ENCODE measurements around the gene KRT3. TPM values are rescaled to one million over a fixed set of nuclear protein-coding genes. Genes with fewer than 3 reads are reported as not detected.

Gene KRT3
- total RNA-seq, 1 donor from 2014 or later, result not detected

DNA sequence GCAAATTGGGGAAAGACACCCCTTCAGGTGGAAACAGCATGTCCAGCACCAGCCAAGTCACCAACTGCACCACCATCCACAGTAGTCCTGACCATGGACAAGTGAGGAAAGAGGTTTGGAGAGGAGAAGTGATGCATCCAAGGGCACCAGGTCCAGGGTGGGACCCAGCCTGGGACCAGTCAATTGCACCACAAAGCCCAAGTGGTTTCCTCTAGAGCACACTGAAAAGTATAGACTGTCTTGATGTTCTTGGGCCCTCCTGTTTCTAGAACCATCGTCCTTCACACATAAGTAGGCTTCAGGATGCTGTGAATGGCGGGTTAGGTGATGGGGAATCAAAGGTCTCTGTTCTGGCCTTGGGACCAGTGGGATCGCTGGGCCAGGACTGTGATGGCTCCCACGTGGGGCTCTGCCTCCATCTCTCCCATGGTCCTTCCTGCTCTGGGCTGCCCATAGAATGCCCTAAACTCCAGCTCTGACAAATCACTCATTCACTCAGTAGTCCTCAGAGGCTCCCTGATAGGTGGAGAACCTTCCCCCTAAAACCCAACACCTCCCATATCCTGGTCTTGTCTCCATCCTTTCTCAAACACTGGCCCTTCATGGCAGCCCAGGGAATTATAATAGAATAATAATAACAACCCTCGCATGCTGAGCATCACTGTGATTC is 29.0 kb upstream of the KRT3 start:
- no peak for DNase-seq (ENCODE audit: low read depth, low spot score)
- H3K9me3 Mint-ChIP-seq, result no peaks in the 10 kb centered on the region
- no peak overlapping the region for H3K4me3 Mint-ChIP-seq
- H3K27ac Mint-ChIP-seq (ENCODE audit: unreplicated experiment), result no peak overlapping the region
- TF ChIP-seq, protein P1, sequence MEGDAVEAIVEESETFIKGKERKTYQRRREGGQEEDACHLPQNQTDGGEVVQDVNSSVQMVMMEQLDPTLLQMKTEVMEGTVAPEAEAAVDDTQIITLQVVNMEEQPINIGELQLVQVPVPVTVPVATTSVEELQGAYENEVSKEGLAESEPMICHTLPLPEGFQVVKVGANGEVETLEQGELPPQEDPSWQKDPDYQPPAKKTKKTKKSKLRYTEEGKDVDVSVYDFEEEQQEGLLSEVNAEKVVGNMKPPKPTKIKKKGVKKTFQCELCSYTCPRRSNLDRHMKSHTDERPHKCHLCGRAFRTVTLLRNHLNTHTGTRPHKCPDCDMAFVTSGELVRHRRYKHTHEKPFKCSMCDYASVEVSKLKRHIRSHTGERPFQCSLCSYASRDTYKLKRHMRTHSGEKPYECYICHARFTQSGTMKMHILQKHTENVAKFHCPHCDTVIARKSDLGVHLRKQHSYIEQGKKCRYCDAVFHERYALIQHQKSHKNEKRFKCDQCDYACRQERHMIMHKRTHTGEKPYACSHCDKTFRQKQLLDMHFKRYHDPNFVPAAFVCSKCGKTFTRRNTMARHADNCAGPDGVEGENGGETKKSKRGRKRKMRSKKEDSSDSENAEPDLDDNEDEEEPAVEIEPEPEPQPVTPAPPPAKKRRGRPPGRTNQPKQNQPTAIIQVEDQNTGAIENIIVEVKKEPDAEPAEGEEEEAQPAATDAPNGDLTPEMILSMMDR (conservative IDR thresholded peaks at IDR 0.05), result no peak
- H3K4me1 Mint-ChIP-seq, result no peaks in the 10 kb centered on the region
- no peaks in the 10 kb centered on the region for H3K36me3 Mint-ChIP-seq (ENCODE audit: low read depth)
- H3K27me3 Mint-ChIP-seq (ENCODE audit: low read depth), result peaks cover 6% of the 10 kb centered on the region

- no peaks in the 10 kb centered on the region for H3K9me3 Mint-ChIP-seq
- H3K27me3 Mint-ChIP-seq (ENCODE audit: low read depth), result peaks cover 5% of the 10 kb centered on the region
- no peaks in the 10 kb centered on the region for H3K4me1 Mint-ChIP-seq
- no peak overlapping the region for H3K27ac Mint-ChIP-seq (ENCODE audit: unreplicated experiment)
- H3K36me3 Mint-ChIP-seq (ENCODE audit: low read depth), result no peaks in the 10 kb centered on the region
- TF ChIP-seq, protein P1 (conservative IDR thresholded peaks at IDR 0.05), result no peak
- H3K4me3 Mint-ChIP-seq, result no peak overlapping the region
- DNase-seq (ENCODE audit: low read depth, low spot score), result no peak
Observed at GRCh38 chr12:52823761-52824450, 28.0 kb upstream of the KRT3 start.

GRCh38 chr12:52822771-52823510 is 27.0 kb upstream of the KRT3 start:
- no peaks in the 10 kb centered on the region for H3K9me3 Mint-ChIP-seq
- H3K27ac Mint-ChIP-seq (ENCODE audit: unreplicated experiment), result no peak overlapping the region
- peaks cover 8% of the 10 kb centered on the region for H3K4me1 Mint-ChIP-seq
- TF ChIP-seq, protein P1 (conservative IDR thresholded peaks at IDR 0.05), result no peak
- DNase-seq (ENCODE audit: low read depth, low spot score), result no peak
- H3K36me3 Mint-ChIP-seq (ENCODE audit: low read depth), result no peaks in the 10 kb centered on the region
- peaks cover 5% of the 10 kb centered on the region for H3K27me3 Mint-ChIP-seq (ENCODE audit: low read depth)
- no peak overlapping the region for H3K4me3 Mint-ChIP-seq

GRCh38 chr12:52821826-52822660 is 26.1 kb upstream of the KRT3 start:
- Mint-ChIP-seq H3K9me3 (no peaks in the 10 kb centered on the region), H3K4me3 (no peak overlapping the region), H3K27ac (ENCODE audit: unreplicated experiment) (no peak overlapping the region), H3K36me3 (ENCODE audit: low read depth) (no peaks in the 10 kb centered on the region), H3K4me1 (peaks cover 9% of the 10 kb centered on the region), H3K27me3 (ENCODE audit: low read depth) (peaks cover 5% of the 10 kb centered on the region)
- TF ChIP-seq, protein P1 (conservative IDR thresholded peaks at IDR 0.05), result no peak
- DNase-seq (ENCODE audit: low read depth, low spot score), result no peak

All from neural crest cell (in vitro differentiated cells).